ENCODE data around the gene CATSPERD.

Gene CATSPERD

GRCh38 chr19:5693195-5694166 lies 27.0 kb upstream of the CATSPERD start:
- Histone ChIP-seq H2AFZ (no peak overlapping the region), H3K27ac (no peak overlapping the region), H3K4me3 (ENCODE audit: low read depth, low read length) (no peak overlapping the region), H3K4me2 (ENCODE audit: low read length) (no peak overlapping the region), H3K79me2 (peaks cover 27% of the 10 kb centered on the region), H3K9me3 (ENCODE audit: control insufficient read depth, low read length) (no peaks in the 10 kb centered on the region), H3K27me3 (ENCODE audit: control insufficient read depth, insufficient read depth, low read length) (no peaks in the 10 kb centered on the region), H3K36me3 (ENCODE audit: control insufficient read depth, insufficient read depth, low read length) (no peaks in the 10 kb centered on the region), H3K9ac (no peak overlapping the region), H3K4me1 (no peaks in the 10 kb centered on the region)
- no peak for TF ChIP-seq CTCF (IDR thresholded peaks at IDR 0.05)

- no peak for TF ChIP-seq CTCF (IDR thresholded peaks at IDR 0.05)
- H3K27ac ChIP-seq: no peak overlapping the region
- H3K9ac ChIP-seq: no peak overlapping the region
- no peak overlapping the region for H3K4me3 ChIP-seq (ENCODE audit: low read depth, low read length)
- H3K79me2 ChIP-seq: peaks cover 27% of the 10 kb centered on the region
- H3K36me3 ChIP-seq (ENCODE audit: control insufficient read depth, insufficient read depth, low read length): no peaks in the 10 kb centered on the region
- no peak overlapping the region for H3K4me2 ChIP-seq (ENCODE audit: low read length)
- H3K4me1 ChIP-seq: no peaks in the 10 kb centered on the region
- H2AFZ ChIP-seq: no peak overlapping the region
- no peaks in the 10 kb centered on the region for H3K9me3 ChIP-seq (ENCODE audit: control insufficient read depth, low read length)
- H3K27me3 ChIP-seq (ENCODE audit: control insufficient read depth, insufficient read depth, low read length): no peaks in the 10 kb centered on the region
These were observed 26.1 kb upstream of the CATSPERD start for GRCh38 chr19:5694167-5694955.

- H2AFZ ChIP-seq: no peak overlapping the region
- no peak overlapping the region for H3K4me3 ChIP-seq (ENCODE audit: low read depth, low read length)
- no peak for TF ChIP-seq CTCF (IDR thresholded peaks at IDR 0.05)
- H3K27me3 ChIP-seq (ENCODE audit: control insufficient read depth, insufficient read depth, low read length): no peaks in the 10 kb centered on the region
- H3K27ac ChIP-seq: no peak overlapping the region
- no peak overlapping the region for H3K4me2 ChIP-seq (ENCODE audit: low read length)
- H3K9ac ChIP-seq: no peak overlapping the region
- H3K36me3 ChIP-seq (ENCODE audit: control insufficient read depth, insufficient read depth, low read length): no peaks in the 10 kb centered on the region
- H3K79me2 ChIP-seq: peaks cover 27% of the 10 kb centered on the region
- H3K4me1 ChIP-seq: no peaks in the 10 kb centered on the region
- no peaks in the 10 kb centered on the region for H3K9me3 ChIP-seq (ENCODE audit: control insufficient read depth, low read length)
These were observed 25.3 kb upstream of the CATSPERD start for GRCh38 chr19:5694956-5695648.

- Histone ChIP-seq H3K79me2 (peaks cover 27% of the 10 kb centered on the region), H2AFZ (no peak overlapping the region), H3K36me3 (ENCODE audit: control insufficient read depth, insufficient read depth, low read length) (no peaks in the 10 kb centered on the region), H3K9me3 (ENCODE audit: control insufficient read depth, low read length) (no peaks in the 10 kb centered on the region), H3K27me3 (ENCODE audit: control insufficient read depth, insufficient read depth, low read length) (no peaks in the 10 kb centered on the region), H3K4me3 (ENCODE audit: low read depth, low read length) (no peak overlapping the region), H3K4me1 (no peaks in the 10 kb centered on the region), H3K4me2 (ENCODE audit: low read length) (no peak overlapping the region), H3K9ac (no peak overlapping the region), H3K27ac (no peak overlapping the region)
- TF ChIP-seq CTCF (IDR thresholded peaks at IDR 0.05): no peak
These were observed 24.7 kb upstream of the CATSPERD start for GRCh38 chr19:5695649-5696195.
